ENCODE measurements around the gene TRIM71. TPM values are rescaled to one million over a fixed set of nuclear protein-coding genes. Genes with fewer than 3 reads are reported as not detected.
A peak's percentile ranks its signal among the peaks of the same experiment; 100 is the strongest.

The TRIM71 gene
- total and polyA plus RNA-seq, 2 of the 13 experiments (the other 11 are each of a cell fraction or from before 2014, with no cell fraction given): 21.7 to 76.9 TPM

- peak; percentile 84 for TF ChIP-seq ZBED4 (CRISPR knock-in tag; IDR thresholded peaks at IDR 0.05; ENCODE audit: borderline replicate concordance)
- TF ChIP-seq SP1 (IDR thresholded peaks at IDR 0.05): no peak
- TF ChIP-seq SP1 (CRISPR knock-in tag; IDR thresholded peaks at IDR 0.05): no peak
- TF ChIP-seq ATF7-NPFF (CRISPR knock-in tag; IDR thresholded peaks at IDR 0.05; ENCODE audit: low read depth): peak; percentile 66; the same call in 1 of the 2 replicates
- TF ChIP-seq HNF4G (IDR thresholded peaks at IDR 0.05; ENCODE audit: borderline replicate concordance, low read depth, low read length): no peak
- TF ChIP-seq HNF4G (CRISPR knock-in tag; IDR thresholded peaks at IDR 0.05; ENCODE audit: borderline replicate concordance, low read depth): peak; percentile 35; the same call in 1 of the 2 replicates
- peak; percentile 23; the same call in 1 of the 2 replicates for TF ChIP-seq LBX2 (CRISPR knock-in tag; IDR thresholded peaks at IDR 0.05; ENCODE audit: borderline replicate concordance)
- TF ChIP-seq STAG1 (CRISPR knock-in tag; IDR thresholded peaks at IDR 0.05): peak; percentile 74
- TF ChIP-seq GLI4 (CRISPR knock-in tag; IDR thresholded peaks at IDR 0.05; ENCODE audit: borderline replicate concordance): 0 out of 2 replicates have a peak, but pooled peaks have one; percentile 20
- no peak for TF ChIP-seq SP140L (CRISPR knock-in tag; IDR thresholded peaks at IDR 0.05; ENCODE audit: borderline replicate concordance)
- no peak for TF ChIP-seq ZNF343 (CRISPR knock-in tag; IDR thresholded peaks at IDR 0.05)
- no peak for TF ChIP-seq HMGA1 (CRISPR knock-in tag; conservative IDR thresholded peaks at IDR 0.05)
- TF ChIP-seq DNMT3B (CRISPR knock-in tag; conservative IDR thresholded peaks at IDR 0.05): 0 out of 2 replicates have a peak, but pooled peaks have one; percentile 41
- no peak for TF ChIP-seq ONECUT2 (CRISPR knock-in tag; IDR thresholded peaks at IDR 0.05)
- no peak for TF ChIP-seq MATR3 (CRISPR knock-in tag; IDR thresholded peaks at IDR 0.05)
- TF ChIP-seq GATAD1 (CRISPR knock-in tag; IDR thresholded peaks at IDR 0.05): 0 out of 2 replicates have a peak, but pooled peaks have one; percentile 37
- no peak for TF ChIP-seq ZNF891 (CRISPR knock-in tag; IDR thresholded peaks at IDR 0.05)
- TF ChIP-seq ZFX (CRISPR knock-in tag; IDR thresholded peaks at IDR 0.05; ENCODE audit: low read depth): peak; percentile 71
- TF ChIP-seq ZNF619 (CRISPR knock-in tag; IDR thresholded peaks at IDR 0.05): 0 out of 2 replicates have a peak, but pooled peaks have one; percentile 36
- TF ChIP-seq NFKBIZ (CRISPR knock-in tag; IDR thresholded peaks at IDR 0.05): no peak
- peak; percentile 49; the same call in 1 of the 2 replicates for TF ChIP-seq BCL6 (CRISPR knock-in tag; IDR thresholded peaks at IDR 0.05)
- TF ChIP-seq MYC (CRISPR knock-in tag; IDR thresholded peaks at IDR 0.05; ENCODE audit: borderline replicate concordance): peak; percentile 77; the same call in 1 of the 2 replicates
- TF ChIP-seq KAT7 (CRISPR knock-in tag; IDR thresholded peaks at IDR 0.05; ENCODE audit: borderline replicate concordance): peak; percentile 95; the same call in 1 of the 2 replicates
- peak; percentile 21; the same call in 1 of the 2 replicates for TF ChIP-seq FOSL2 (CRISPR knock-in tag; IDR thresholded peaks at IDR 0.05)
- peak; percentile 58; the same call in 1 of the 2 replicates for TF ChIP-seq ZNF766 (CRISPR knock-in tag; IDR thresholded peaks at IDR 0.05; ENCODE audit: borderline replicate concordance)
- peak; percentile 40; the same call in 1 of the 2 replicates for TF ChIP-seq ZNF441 (CRISPR knock-in tag; IDR thresholded peaks at IDR 0.05; ENCODE audit: borderline replicate concordance)
- TF ChIP-seq RFX1 (IDR thresholded peaks at IDR 0.05): no peak
- TF ChIP-seq ZNF501 (CRISPR knock-in tag; IDR thresholded peaks at IDR 0.05): peak; percentile 58; the same call in 1 of the 2 replicates
- TF ChIP-seq TOPORS (CRISPR knock-in tag; IDR thresholded peaks at IDR 0.05): no peak
Measured at GRCh38 chr3:32781211-32781968, 36.4 kb upstream of the TRIM71 start (continued).

Data from HepG2 (cell line).